H9 (cell line): ENCODE results near the gene CAMSAP2. TPM values are rescaled to one million over a fixed set of nuclear protein-coding genes. Genes with fewer than 3 reads are reported as not detected.
A peak's percentile ranks its signal among the peaks of the same experiment; 100 is the strongest.

Experiments used
- DNase-seq: peaks from one replicate; pipeline ENCODE4 v3.0.0-alpha.2; 2017
- H2AFZ ChIP-seq: one replicate; pipeline ENCODE4 v1.6.1; 2013; ENCODE audit warnings: mild to moderate bottlenecking, low read length, control low read depth, moderate library complexity
- H2AK5ac ChIP-seq: 2 replicates; pipeline ENCODE4 v1.6.1; 2013; ENCODE audit warnings: low read length, control low read depth, mixed read lengths; ENCODE audit not compliant: insufficient read length
- H2BK120ac ChIP-seq: one replicate; pipeline ENCODE4 v1.6.1; 2013; ENCODE audit warnings: low read depth, mild to moderate bottlenecking, low read length, control low read depth, inconsistent platforms; ENCODE audit not compliant: poor library complexity, severe bottlenecking
- H2BK12ac ChIP-seq: 2 replicates; pipeline ENCODE4 v1.6.1; 2013; ENCODE audit warnings: low read length, control low read depth, mixed read lengths, low read depth; ENCODE audit not compliant: insufficient read length
- H2BK15ac ChIP-seq: 2 replicates; pipeline ENCODE4 v1.6.1; 2013; ENCODE audit warnings: low read depth, low read length, control low read depth
- H2BK20ac ChIP-seq: one replicate; pipeline ENCODE4 v1.6.1; 2013; ENCODE audit warnings: low read depth, mild to moderate bottlenecking, low read length, control low read depth, inconsistent platforms; ENCODE audit not compliant: poor library complexity, severe bottlenecking
- H2BK5ac ChIP-seq: 2 replicates; pipeline ENCODE4 v1.6.1; 2013; ENCODE audit warnings: low read length, control low read depth, mixed read lengths; ENCODE audit not compliant: insufficient read length
- H3K14ac ChIP-seq: 2 replicates; pipeline ENCODE4 v1.6.1; 2013; ENCODE audit warnings: low read length, control low read depth; ENCODE audit not compliant: insufficient read depth
- H3K18ac ChIP-seq: 2 replicates; pipeline ENCODE4 v1.6.1; 2013; ENCODE audit warnings: low read depth, mild to moderate bottlenecking, mixed read lengths, low read length, control low read depth; ENCODE audit not compliant: insufficient read length
- H3K23ac ChIP-seq: 2 replicates; pipeline ENCODE4 v1.6.1; 2013; ENCODE audit warnings: low read length, control low read depth, mixed read lengths, low read depth; ENCODE audit not compliant: insufficient read length
- H3K23me2 ChIP-seq: 2 replicates; pipeline ENCODE4 v1.6.1; 2013; ENCODE audit warnings: low read depth, mild to moderate bottlenecking, mixed read lengths, low read length, control low read depth; ENCODE audit not compliant: insufficient read length, poor library complexity, severe bottlenecking
- H3K27ac ChIP-seq: 2 replicates; pipeline ENCODE4 v1.5.1; 2013; ENCODE audit warnings: low read length, control low read depth, mixed read lengths, low read depth; ENCODE audit not compliant: insufficient read length
- H3K27me3 ChIP-seq: 2 replicates; pipeline ENCODE4 v1.6.1; 2013; ENCODE audit warnings: low read length, control low read depth, inconsistent platforms; ENCODE audit not compliant: insufficient read depth
- H3K4ac ChIP-seq: 2 replicates; pipeline ENCODE4 v1.6.1; 2013; ENCODE audit warnings: low read depth, mild to moderate bottlenecking, control low read depth, inconsistent platforms, low read length, moderate library complexity
- H3K4me1 ChIP-seq: 2 replicates; pipeline ENCODE4 v1.6.1; 2013; ENCODE audit warnings: low read length, control low read depth, inconsistent platforms; ENCODE audit not compliant: insufficient read depth
- H3K4me2 ChIP-seq: 2 replicates; pipeline ENCODE4 v1.6.1; 2013; ENCODE audit warnings: low read length, control low read depth, mixed read lengths; ENCODE audit not compliant: insufficient read length, insufficient read depth
- H3K56ac ChIP-seq: 2 replicates; pipeline ENCODE4 v1.6.1; 2013; ENCODE audit warnings: low read depth, mild to moderate bottlenecking, mixed read lengths, low read length, control low read depth; ENCODE audit not compliant: insufficient read length
- H3K79me1 ChIP-seq: 2 replicates; pipeline ENCODE4 v1.6.1; 2013; ENCODE audit warnings: low read depth, mild to moderate bottlenecking, moderate library complexity, low read length, control low read depth, inconsistent platforms; ENCODE audit not compliant: insufficient read depth, poor library complexity, severe bottlenecking
- H3K79me2 ChIP-seq: 2 replicates; pipeline ENCODE4 v1.6.1; 2013; ENCODE audit warnings: low read length, control low read depth, inconsistent platforms; ENCODE audit not compliant: insufficient read depth
- H3K9ac ChIP-seq: 2 replicates; pipeline ENCODE4 v1.6.1; 2013; ENCODE audit warnings: low read length, control low read depth, mixed read lengths; ENCODE audit not compliant: insufficient read length; ENCODE audit errors: extremely low read depth
- H3K9me3 ChIP-seq: one replicate; pipeline ENCODE4 v1.6.1; 2013; ENCODE audit warnings: low read depth, low read length, inconsistent platforms; ENCODE audit not compliant: control insufficient read depth
- H3T11ph ChIP-seq: one replicate; pipeline ENCODE4 v1.6.1; 2013; ENCODE audit warnings: mild to moderate bottlenecking, low read length, control low read depth, inconsistent platforms
- H4K20me1 ChIP-seq: one replicate; pipeline ENCODE4 v1.6.1; 2013; ENCODE audit not compliant: control insufficient read depth, insufficient read length, insufficient read depth
- H4K5ac ChIP-seq: 2 replicates; pipeline ENCODE4 v1.6.1; 2013; ENCODE audit warnings: low read depth, mild to moderate bottlenecking, mixed read lengths, low read length, control low read depth; ENCODE audit not compliant: insufficient read length
- H4K8ac ChIP-seq: replicated peaks from 2 replicates; pipeline ENCODE4 v1.6.1; 2013; ENCODE audit warnings: low read length, control low read depth, mixed read lengths, low read depth; ENCODE audit not compliant: insufficient read length
- H4K91ac ChIP-seq: 2 replicates; pipeline ENCODE4 v1.6.1; 2013; ENCODE audit warnings: low read depth, mild to moderate bottlenecking, moderate library complexity, mixed read lengths, low read length, control low read depth; ENCODE audit not compliant: insufficient read length
- H3K27ac Mint-ChIP-seq, 3 experiments: 2 replicates in 2 of 3; 3 replicates in 1 of 3; pipeline ENCODE4 v1.8.0; 2020 to 2021; ENCODE audit warnings: mixed read lengths in 3 of 3, mild to moderate bottlenecking in 1 of 3, moderate library complexity in 1 of 3
- H3K27me3 Mint-ChIP-seq: 2 replicates; pipeline ENCODE4 v1.8.0; 2021; ENCODE audit warnings: low read depth, mild to moderate bottlenecking, moderate library complexity, mixed read lengths
- H3K36me3 Mint-ChIP-seq, 3 experiments: 2 replicates in 2 of 3; 3 replicates in 1 of 3; pipeline ENCODE4 v1.8.0; 2020 to 2021; ENCODE audit warnings: low read depth in 3 of 3, mixed read lengths in 3 of 3; ENCODE audit not compliant: insufficient read depth in 1 of 3
- H3K4me1 Mint-ChIP-seq, 2 experiments: 2 replicates each; pipeline ENCODE4 v1.8.0; 2020; ENCODE audit warnings: mixed read lengths in 2 of 2
- H3K4me3 Mint-ChIP-seq, 2 experiments: 2 replicates in 1 of 2; 3 replicates in 1 of 2; pipeline ENCODE4 v1.8.0; 2020 to 2021; ENCODE audit warnings: mild to moderate bottlenecking in 2 of 2, mixed read lengths in 2 of 2, moderate library complexity in 1 of 2
- H3K9me3 Mint-ChIP-seq, 2 experiments: 2 replicates in 1 of 2; 3 replicates in 1 of 2; pipeline ENCODE4 v1.8.0; 2020; ENCODE audit warnings: mild to moderate bottlenecking in 2 of 2, mixed read lengths in 2 of 2, moderate library complexity in 1 of 2
- CTCF ChIP-seq: fragments of 200-600 bp; sonication (generic); conservative IDR thresholded peaks from 3 replicates; pipeline ENCODE4 v1.8.0; 2021; ENCODE audit warnings: antibody characterized with exemption, mild to moderate bottlenecking
- total RNA-seq: library from RNA; stranded (reverse); gene quantifications from 2 replicates; pipeline ENCODE4 v1.2.1, GENCODE V29; 2021

Gene CAMSAP2
- total RNA-seq, 1 experiment from 2014 or later = 33.7 TPM

DNA sequence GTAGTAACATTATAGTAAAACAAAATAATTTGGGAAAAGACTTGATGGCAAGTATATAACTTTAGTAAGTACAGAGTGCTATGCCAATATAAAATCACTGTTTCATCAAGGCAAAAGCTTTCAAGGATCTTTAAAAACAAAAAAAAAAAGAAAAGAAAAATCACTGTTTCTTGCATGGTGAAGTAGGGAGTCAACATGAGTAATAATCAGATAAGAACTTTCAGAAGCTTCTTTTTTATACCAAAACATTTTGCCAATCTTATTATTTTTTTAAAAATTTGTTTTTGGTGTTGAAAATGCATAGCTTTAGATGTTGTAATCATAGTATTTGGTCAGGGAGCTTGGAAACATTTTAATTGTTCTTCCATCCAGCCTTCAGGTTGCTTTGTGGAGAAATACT lies 37.2 kb downstream of the CAMSAP2 start:
- Histone ChIP-seq H4K8ac (no peak overlapping the region), H3K79me2 (no peaks in the 10 kb centered on the region), H2BK5ac (no peak overlapping the region), H3K9me3 (no peaks in the 10 kb centered on the region), H3K23me2 (no peaks in the 10 kb centered on the region), H3K18ac (no peak overlapping the region), H3K79me1 (no peaks in the 10 kb centered on the region), H3K4me2 (no peak overlapping the region), H4K5ac (no peak overlapping the region), H4K91ac (no peak overlapping the region), H2AFZ (no peak overlapping the region), H2BK15ac (no peak overlapping the region), H3K4ac (no peak overlapping the region), H3T11ph (no peak overlapping the region), H3K27ac (no peak overlapping the region), H2BK20ac (no peak overlapping the region), H3K27me3 (no peaks in the 10 kb centered on the region), H3K4me1 (peaks cover 3% of the 10 kb centered on the region; the same call in 1 of the 2 replicates), H2BK120ac (no peak overlapping the region), H2AK5ac (no peak overlapping the region), H3K14ac (no peak overlapping the region), H2BK12ac (no peak overlapping the region), H3K56ac (no peak overlapping the region), H3K23ac (no peak overlapping the region), H3K9ac (no peak overlapping the region), H4K20me1 (no peaks in the 10 kb centered on the region)
- peaks cover 14 to 16% of the 10 kb centered on the region in 2 experiments for H3K4me1 Mint-ChIP-seq
- DNase-seq = no peak
- H3K9me3 Mint-ChIP-seq = no peaks in the 10 kb centered on the region
- H3K27ac Mint-ChIP-seq = peak overlapping the region in 1 of 3 experiments; percentile 31; a peak in 1 of 7 replicates
- H3K4me3 Mint-ChIP-seq = no peak overlapping the region
- no peaks in the 10 kb centered on the region for H3K27me3 Mint-ChIP-seq
- H3K36me3 Mint-ChIP-seq = peaks cover 4 to 11% (median 4%) of the 10 kb centered on the region in 3 experiments; a peak in 5 of 7 replicates
- no peak for TF ChIP-seq CTCF
